ENCODE results near the gene PCDHGB1.
"Not testable (repeated sequence)": the region's sequence is repeated elsewhere in the genome, so short reads cannot be mapped to it uniquely, and the experiment has no call there.

GRCh38 chr5:141316963-141317362, 32.9 kb upstream of the PCDHGB1 start:
- not testable (repeated sequence) for TF ChIP-seq POLR2AphosphoS5, CTCF (IDR thresholded peaks at IDR 0.05)
